Activated CD8-positive, alpha-beta memory T cell treated with anti-CD3 and anti-CD28 coated beads, Interleukin-2, amount 50 U/mL, for 1 hour (primary cell): ENCODE measurements around the gene BLTP3B.

ENCODE experiments used
- DNase-seq: peaks from one replicate; pipeline ENCODE4 v3.0.0-alpha.2; 2020; ENCODE audit errors: extremely low read depth

BLTP3B gene

DNA sequence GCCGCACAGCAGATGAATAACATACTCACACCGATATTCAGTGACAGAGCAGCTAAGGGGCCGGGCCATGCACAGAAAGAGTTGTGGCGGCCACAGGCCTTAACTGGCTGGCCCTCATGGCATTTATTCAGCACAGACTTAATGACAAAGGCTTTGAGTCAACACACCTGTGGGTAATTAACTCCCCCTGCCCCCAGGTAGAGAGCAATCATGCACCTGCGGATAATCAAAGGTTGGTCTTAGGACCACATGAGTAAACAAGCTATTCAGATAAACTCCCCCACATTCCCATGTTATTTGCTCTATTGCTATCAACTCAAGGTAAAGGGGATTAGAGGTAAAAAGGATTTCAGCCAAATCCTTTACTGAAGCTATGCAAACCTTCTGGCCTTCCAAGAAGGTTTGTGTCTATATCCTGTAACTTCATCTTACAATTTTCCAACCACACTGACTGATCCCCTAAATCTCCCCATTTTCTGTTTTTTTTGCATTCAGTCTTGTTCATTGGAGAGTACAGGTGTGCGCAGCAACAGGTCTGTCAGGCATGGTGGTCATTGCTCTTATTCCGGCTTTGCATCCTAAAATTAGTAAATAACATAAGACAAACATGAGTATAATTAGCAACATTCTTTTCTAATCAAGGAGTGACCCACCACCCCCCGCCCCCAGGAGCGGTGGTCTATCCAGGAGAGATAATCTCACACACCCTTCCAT is 16.9 kb upstream of the BLTP3B start:
- DNase-seq = no peak

DNA sequence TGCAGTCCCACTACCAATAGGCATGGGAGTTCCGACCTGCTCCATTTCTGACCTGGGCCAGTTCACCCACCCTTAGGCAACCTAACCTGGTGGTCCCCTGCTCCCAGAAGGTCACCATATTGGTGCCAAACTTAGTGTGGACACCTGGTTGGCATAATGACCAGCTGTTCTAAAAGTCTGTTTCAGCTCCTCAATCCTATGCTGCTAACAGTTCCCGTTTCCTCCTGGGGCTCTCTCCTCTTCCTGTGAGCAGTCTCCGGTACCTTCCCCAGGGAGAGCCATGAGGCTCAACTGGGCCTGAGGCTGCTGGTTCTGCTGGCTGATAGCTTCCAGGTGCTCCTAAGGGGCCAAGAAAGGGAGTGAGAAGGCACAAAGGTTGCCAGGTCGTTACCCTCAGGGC is 15.9 kb upstream of the BLTP3B start:
- no peak for DNase-seq

DNA sequence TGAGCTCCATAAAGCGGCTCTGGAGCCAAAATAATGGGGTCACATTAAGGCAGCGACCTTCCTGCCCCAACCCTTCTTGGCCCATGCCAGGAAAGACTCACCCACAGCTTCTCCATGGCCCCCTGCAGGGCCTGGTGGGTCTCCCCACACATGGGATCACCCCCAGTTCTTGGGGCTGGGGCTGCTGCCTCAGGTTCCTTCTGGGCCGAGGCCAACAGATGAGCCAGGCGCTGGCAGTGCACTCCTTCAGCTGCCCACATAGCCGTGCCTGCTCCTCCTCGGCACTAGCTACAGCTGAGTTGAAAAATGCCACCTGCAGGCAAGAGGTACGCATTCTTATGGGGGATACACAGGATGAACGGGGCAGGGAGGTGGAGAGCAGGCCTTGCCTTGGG is 14.8 kb upstream of the BLTP3B start:
- no peak for DNase-seq

DNA sequence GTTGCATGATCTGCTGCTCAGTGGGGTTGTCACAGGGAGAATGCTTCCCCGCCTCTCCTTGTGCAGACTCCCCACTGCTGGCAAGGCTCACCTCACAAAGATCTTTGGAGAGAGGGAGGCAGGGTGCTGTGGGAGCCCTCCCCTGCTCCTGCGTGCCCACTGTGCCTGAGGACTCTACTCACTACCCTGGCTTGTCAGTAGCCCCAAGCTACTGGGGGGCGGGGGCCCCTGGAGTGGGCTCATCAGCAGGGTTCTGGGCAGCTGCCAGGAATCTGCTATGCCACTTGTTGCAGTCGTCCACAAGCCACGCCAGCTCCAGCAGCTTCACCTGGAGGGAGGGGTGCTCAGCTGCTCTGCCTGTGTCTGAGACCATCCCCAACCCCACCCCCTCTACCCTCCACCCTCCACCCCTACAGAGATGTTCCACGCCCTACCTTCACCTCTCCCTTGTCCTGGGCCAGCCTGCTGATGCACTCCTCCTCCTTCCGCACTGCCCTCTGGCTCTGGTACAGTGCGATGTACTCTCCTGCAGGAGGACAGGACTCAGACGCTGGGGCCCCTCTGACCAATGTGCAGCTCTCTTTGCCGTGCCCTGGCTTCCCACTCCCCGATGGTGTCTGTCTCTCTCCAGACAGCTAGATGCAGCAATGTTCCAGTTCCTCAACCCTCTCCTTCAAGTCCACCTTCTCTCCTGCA is 14.2 kb upstream of the BLTP3B start:
- DNase-seq = no peak

DNA sequence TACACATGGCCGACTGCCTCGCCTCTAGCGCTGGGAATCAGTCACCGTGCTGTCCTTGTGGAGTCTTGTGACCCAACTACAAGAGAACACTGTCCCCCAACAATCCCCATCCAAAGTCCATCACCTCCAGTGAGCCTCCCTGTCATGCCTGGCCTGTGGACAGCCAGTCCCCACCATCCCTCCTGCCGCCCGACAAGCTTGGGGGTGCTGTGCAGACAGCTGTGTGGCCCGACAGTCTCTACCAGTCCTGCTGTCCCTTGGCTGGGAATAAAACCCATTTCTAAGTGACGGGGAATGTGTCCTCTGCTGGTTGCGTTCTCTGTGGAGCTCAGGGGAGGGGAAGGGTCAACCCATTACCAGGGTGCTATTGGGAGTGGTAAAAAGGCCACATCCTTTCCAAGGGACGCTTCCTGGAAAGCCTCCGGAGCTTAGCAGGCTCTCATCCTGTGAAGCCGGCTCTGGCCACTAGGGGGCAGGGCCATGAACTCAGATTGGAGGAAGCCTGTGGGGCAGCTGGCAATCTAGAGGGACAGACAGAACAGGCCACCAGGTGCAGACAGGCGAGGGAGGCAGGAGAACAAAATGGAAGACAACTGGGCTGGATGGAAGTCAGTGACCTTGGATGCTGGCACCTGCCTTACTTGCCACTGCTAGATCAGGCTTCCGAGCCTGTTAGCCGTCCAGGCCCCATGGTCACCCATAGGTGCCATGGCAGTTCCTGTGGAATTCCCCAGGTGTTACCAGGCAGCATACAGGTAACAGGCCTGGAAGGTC is 12.0 kb upstream of the BLTP3B start:
- no peak for DNase-seq

DNA sequence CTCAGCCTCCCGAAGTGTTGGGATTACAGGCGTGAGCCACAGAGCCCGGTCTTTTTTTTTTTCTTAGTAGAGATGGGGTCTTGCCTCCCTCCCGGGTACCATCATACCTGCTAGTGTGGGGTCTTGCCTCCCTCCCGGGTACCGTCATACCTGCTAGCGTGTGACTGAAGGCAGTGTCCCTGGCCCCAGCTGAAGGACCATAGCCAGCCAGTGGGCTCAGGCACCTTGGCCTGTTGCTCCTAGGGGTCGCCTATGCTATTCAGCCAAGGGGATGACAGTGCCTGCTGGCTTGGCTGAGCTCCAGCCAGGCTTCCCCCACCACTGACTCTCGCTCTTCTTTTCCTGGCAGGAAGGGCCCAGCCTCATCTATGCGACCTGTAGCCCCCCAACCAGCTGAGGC is 10.5 kb upstream of the BLTP3B start:
- no peak for DNase-seq

DNA sequence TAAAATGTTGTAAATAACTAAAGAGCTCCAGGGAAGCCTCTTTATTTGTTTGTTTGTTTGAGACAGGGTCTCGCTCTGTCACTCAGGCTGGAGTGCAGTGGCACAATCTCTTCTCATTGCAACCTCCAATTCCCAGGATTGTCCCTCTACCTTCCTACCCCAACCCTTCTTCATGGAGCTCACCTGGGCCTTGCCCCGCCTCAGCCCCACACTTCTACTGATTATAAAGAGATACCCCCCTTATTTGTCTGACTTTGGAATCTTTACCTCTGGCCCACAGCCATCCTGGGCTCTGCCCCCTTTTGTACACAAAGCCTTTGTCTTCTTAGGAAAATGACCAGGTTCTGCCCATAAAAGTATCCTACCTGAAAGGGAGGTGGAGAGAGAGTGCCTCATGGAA is 9.1 kb upstream of the BLTP3B start:
- no peak for DNase-seq

DNA sequence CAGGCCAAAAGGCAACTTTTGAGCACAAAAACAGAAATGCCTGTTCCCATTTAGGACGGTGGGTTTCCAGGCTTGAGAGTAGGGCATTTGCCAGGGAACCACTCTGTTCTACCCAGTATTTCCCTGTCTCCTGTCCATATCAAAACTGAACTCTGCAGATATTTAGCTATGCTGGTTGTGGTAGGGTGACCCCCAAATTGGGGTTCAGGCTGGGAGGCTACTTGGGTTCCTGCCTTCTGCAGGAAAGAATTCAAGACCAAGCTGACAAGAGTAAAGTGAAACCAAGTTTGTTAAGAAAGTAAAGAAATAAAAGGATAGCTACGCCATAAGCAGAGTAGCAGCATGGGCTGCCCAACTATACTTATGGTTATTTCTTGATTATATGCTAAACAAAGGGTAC is 3.6 kb upstream of the BLTP3B start:
- no peak for DNase-seq

DNA sequence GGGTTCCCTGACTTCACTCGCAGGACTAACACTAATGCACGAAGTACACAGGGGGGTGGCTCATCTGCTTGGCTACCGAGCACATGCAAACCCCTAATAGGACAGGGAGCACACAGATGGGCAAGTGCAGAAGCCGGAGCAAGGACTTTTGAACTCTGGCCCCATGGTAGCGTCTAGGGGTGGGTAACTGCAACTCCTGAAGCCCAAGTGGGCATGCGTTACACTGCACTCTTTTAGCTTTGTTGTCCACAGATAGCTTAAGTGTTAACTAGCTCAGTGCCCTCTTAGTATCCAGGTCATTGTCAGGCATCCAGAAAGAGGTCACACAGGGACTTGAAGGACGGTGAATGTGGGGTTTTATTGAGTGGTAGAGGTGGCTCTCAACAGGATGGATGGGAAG is 3.0 kb upstream of the BLTP3B start:
- no peak for DNase-seq

DNA sequence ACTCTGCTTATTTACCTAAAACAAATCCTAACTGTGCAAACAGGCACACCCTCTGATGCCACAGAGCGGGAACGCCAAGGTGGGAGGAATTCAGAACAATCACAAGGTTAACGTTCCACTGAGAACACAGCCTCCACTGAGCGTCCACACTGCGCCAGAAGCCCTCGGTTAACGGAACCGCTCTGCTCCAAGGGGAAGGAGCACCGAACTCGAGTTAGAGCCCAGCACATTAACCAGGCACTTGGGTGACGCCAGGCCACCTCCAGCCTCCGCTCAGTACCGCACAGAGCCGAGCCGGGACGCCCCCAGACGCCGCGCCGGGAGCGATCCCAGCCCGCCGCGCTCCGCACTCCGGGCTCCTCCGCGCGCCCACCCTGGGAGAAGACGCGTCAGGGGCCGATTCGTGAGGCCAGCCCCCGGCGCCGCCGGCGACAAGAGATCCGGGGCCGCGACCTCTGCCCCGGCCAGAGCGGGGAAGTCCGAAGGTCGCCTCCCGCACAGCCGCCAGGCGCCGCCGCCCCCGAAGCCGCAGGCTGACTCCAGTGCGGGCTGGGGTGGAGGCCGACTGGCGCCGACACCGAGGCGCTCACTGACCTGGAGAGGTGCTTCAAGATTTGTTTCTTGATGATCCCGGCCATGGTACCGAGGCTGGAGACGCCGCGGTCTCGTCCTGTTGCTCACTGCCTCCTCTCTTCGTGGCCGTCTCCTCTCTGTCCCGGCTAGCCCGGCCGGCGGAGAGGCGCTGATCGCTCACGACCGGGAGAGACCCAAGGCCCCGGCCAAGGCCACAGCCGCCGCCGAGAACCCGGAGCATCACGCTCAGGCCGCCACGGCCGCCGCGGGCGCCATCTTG is 450 bp downstream of the BLTP3B start:
- no peak for DNase-seq

DNA sequence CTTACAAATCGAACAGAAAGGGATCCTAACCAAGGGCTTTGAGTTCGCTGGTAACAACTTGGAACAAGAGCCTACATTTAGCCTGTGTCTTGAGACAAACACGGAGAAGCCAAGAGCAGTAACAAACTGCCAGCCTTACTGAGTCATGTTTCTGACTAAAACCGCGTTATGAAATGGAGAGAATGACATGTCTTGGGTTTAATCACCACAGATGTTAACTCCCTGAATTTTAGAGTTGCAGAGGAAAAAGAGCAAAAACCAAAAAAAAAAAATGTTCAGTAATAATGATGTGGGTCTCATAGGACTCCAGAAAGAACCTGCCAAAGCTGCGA is 1.0 kb downstream of the BLTP3B start:
- DNase-seq = no peak

DNA sequence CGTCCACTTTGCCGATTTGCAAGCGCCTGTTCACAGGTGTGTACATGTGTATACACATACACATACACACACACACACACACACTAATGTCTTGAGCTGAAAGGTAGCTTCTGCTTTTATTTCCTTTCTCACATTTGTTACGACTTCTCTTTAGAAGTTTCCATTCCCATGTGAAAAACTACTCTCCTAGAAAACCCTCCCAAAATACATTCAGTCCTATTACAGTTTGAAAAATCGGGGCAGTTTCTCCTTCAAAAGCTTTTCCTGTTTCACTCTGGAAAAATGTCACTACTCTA is 3.9 kb downstream of the BLTP3B start:
- DNase-seq = no peak

DNA sequence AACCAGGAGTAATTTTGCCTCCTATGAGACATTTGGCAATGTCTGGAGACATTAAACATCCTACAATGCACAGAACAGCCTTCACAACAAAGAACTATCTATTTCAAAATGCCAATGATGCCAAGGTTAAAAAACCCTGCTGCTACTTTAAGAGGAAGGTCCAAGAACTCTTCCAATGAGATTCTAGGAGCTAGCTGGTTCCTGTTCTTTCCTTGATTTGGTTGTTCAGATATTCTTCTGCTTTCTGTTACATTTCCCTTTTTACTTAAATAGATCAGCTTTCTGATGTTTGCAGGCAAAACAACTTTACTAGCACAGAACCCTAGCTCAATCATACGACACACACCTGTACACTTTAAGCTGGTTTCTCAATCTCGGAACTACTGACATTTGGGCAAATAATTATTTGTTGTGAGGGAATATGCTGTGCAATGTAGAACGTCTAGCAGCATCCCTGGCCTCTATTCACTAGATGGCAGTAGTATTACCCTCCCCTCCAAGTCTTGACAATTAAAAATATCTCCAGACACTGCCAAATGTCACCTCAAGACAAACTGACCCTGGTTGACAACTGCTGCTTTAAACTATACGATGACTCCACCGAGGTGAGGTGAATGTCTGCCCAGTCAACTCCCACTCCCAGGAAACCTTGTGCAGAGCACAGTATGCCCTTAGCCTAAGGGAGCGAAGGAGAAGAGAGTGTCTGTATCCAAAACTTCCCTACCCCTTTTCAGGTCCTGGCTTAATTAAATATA is 4.4 kb downstream of the BLTP3B start:
- DNase-seq = no peak

DNA sequence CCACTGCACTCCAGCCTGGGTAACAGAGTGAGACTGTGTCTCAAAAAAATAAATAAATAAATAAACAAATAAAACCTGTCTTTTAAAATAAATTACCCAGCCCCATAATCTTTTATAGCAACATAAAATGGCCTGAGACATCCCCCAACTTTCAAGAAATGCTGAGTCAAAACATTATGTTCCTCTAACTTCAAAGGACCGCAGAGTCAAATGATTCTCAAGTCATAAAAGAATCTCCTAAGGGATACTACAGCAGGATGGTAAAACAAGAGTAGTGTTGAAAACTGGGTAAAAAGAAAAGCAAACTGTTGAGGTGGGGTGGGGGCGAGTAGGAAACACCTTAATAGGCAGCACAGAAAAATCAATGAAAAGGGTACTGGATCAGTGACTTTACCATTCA is 9.5 kb downstream of the BLTP3B start:
- no peak for DNase-seq

DNA sequence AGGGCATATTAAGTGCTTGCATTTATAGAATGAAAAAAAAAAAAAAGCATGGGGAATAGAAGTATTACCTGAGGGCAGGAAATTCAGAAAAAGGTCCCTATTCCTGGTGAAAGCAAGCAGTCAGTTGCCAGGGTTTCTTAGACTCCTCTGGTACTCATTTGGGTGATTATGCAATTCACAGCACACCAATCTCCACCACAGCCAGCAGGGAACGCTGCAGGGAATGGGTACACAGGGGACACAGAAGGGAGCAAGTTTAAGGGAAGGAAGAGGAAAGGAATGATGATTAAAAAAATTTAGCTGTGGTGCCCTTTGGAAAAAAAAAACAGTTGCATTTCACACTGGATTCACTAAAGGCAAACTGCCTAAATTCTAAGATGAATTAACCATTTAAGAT is 14.2 kb downstream of the BLTP3B start:
- DNase-seq = no peak

DNA sequence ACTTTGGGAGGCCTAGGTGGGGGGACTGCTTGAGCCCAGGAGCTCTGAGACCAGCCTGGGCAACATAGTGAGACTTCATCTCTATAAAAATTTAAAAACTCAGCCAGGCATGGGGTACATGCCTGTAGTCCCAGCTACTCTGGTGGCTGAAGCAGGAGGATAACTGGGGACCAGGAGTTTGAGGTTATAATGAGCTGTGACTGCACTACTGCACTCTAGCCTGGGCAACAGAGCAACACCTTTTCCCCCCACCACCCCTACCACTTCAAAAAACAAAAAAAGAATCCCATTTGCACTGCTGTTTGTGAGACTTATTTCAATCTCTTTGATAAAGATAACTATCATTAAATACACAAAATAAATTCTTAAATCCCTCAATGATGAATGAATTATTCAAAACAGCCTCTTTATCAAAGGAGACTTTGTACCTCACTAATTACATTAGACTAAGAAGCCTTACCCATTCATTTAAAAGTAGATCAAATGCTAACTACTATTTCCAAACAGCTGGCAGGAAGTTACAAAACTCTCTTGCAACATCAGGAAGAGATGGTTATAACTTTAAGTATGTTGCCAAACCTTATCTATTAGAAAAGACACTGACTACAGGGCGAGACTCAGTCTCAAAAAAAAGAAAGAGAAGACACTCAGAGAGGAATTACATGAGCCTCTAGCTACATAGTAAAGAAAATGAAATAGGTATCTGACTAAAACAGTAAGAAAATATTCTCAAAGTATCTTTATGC is 14.7 kb downstream of the BLTP3B start:
- no peak for DNase-seq

DNA sequence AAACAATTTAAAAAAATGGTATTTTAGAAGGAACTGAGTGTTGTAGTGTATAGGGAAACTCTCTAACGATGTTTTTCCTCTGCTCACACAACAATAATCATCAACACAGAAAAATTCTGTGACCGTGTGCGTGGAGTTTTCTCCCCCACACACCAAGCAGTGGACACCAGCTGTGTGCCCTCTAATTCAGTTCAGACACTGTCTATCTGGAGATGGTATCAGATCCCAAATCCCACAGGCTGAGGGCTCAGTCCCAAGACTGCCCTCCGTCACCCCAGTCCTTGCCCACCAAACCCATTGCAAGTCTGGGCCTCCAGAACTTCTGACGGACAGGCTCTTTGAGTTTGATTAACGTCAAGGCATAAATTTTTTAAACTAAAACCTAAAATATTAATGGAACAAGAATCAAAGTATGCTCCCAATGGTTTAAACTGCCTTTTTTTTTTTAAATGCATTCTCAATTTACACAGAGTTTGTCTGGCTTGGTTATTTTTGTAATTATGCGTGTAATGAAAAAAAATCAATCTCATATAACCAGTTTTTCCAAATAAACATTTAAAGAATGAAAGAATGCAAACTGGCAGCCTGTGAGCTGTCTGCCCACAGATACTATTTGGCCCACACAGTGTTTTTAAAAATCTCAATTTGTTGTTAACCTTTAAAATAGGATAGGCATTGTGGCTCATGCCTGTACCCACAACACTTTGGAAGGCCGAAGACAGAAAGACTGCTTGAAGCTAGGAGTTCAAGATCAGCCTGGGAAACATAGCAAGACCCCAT is 19.2 kb downstream of the BLTP3B start:
- no peak for DNase-seq

DNA sequence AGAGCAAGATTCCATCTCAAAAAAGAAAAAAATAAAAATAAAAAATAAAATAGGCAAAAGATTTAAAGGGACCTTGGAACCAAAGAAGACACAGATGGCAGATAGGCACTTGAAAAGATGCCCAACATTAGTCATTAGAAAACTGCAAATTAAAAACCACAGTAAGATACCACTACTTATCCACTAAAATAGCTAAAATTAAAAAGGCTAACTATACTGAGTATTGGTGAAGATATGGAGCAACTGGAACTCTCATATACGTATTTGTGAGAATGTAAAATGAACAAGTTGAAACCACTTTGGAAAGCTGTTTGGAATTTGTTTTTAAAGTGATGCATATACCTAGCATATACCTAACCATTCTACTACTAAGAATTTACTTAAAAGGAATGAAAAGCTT is 22.3 kb downstream of the BLTP3B start:
- DNase-seq = no peak

DNA sequence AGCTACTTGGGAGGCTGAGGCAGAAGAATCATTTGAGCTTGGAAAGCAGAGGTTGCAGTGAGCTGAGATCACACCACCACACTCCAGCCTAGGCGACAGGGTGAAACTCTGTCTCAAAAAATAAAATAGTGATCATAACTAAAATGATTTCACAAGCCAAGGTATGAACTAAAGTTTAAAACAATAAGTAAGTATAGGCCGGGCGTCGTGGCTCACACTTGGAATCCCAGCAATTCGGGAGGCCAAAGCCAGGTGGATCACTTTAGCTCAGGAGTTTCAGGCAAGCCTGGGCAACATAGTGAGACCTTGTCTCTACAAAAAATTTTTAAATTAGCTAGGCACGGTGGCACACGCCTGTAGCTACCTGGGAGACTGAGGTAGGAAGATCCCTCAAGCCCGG is 27.4 kb downstream of the BLTP3B start:
- no peak for DNase-seq

DNA sequence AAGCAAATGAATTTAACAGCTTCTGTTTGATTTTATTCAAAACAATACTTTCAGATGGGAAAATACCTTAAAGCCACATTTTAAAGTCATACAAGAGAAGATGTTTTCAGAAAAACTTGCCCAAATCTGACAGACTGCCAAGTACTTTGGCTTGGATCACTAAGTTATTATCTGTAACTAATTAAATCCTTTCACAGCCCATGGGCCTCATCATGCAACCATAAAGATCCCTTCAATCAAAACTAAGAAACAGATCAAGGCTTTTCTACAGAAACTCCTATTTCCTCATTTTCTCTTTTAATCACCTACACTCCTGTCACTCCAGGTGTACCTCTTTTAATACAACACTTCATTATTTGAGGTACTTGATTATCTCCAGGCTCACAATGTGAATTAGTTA is 28.1 kb downstream of the BLTP3B start:
- DNase-seq = no peak
